HUES48 (cell line): ENCODE data around the gene SHE.

Source experiments
- H3K27ac ChIP-seq: one replicate; pipeline ENCODE4 v1.7.0; 2013; ENCODE audit warnings: low read depth, low read length, inconsistent platforms
- H3K27me3 ChIP-seq: 2 replicates; pipeline ENCODE4 v1.6.1; 2013; ENCODE audit warnings: mild to moderate bottlenecking, low read length; ENCODE audit not compliant: control insufficient read depth, insufficient read depth
- H3K36me3 ChIP-seq: 2 replicates; pipeline ENCODE4 v1.6.1; 2013; ENCODE audit warnings: low read length; ENCODE audit not compliant: control insufficient read depth, insufficient read depth
- H3K4me1 ChIP-seq: 2 replicates; pipeline ENCODE4 v1.6.1; 2013; ENCODE audit warnings: mild to moderate bottlenecking, low read length; ENCODE audit not compliant: control insufficient read depth, insufficient read depth
- H3K4me3 ChIP-seq: 2 replicates; pipeline ENCODE4 v1.5.1; 2013; ENCODE audit warnings: mild to moderate bottlenecking, low read depth, low read length
- H3K9ac ChIP-seq: 2 replicates; pipeline ENCODE4 v1.6.1; 2013; ENCODE audit warnings: mild to moderate bottlenecking, low read depth, low read length, moderate library complexity
- H3K9me3 ChIP-seq: 2 replicates; pipeline ENCODE4 v1.6.1; 2013; ENCODE audit warnings: low read length; ENCODE audit not compliant: control insufficient read depth, insufficient read depth

Gene SHE

DNA sequence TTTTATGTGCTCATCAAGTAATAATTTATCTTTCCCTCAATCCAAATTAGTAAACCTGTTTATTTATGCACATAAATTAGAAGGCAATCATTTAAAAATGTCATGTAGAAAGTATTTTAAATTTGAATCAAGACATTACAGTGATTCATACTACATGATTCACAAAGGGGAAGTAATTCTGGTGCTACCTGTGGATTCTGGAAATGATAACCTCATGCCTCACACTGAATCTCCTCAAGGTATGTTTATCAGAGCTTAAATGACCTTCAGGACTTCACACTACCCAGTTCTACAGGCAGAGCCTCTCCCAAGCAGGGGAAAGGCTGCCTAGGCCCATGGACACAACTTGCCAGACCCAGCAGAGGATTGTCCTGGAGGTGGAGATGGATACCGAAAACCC is 25.4 kb downstream of the SHE start:
- peaks cover 14% of the 10 kb centered on the region for H3K4me1 ChIP-seq
- H3K4me3 ChIP-seq: no peak overlapping the region
- H3K9ac ChIP-seq: no peak overlapping the region
- H3K9me3 ChIP-seq: no peaks in the 10 kb centered on the region
- no peaks in the 10 kb centered on the region for H3K36me3 ChIP-seq
- H3K27ac ChIP-seq: no peak overlapping the region
- H3K27me3 ChIP-seq: no peaks in the 10 kb centered on the region

DNA sequence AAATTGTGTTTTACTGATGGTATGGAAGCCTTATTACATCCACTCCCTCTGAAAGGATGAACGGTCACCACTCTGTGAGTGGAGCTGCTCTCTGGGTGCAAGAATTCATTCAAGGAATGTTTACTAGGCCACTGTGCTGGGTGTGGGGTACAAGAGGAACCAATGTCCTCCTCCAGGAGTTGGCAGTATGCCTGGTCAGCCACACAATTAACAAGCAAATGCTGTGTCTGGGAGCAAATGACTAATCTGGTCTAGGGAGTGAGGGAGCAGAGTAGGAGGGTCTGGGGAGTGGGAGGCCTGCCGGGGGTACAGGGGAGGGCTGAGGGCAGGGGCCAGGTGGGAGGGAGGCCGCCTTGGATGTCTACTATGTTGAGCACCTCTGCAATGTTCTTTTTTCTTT is 27.4 kb downstream of the SHE start:
- no peak overlapping the region for H3K27ac ChIP-seq
- H3K4me1 ChIP-seq: peaks cover 14% of the 10 kb centered on the region
- H3K9me3 ChIP-seq: no peaks in the 10 kb centered on the region
- no peak overlapping the region for H3K9ac ChIP-seq
- no peaks in the 10 kb centered on the region for H3K36me3 ChIP-seq
- H3K4me3 ChIP-seq: no peak overlapping the region
- H3K27me3 ChIP-seq: no peaks in the 10 kb centered on the region

- Histone ChIP-seq H3K27ac (no peak overlapping the region), H3K4me1 (peaks cover 4% of the 10 kb centered on the region; the same call in 1 of the 2 replicates), H3K9me3 (no peaks in the 10 kb centered on the region), H3K9ac (no peak overlapping the region), H3K36me3 (no peaks in the 10 kb centered on the region), H3K27me3 (no peaks in the 10 kb centered on the region), H3K4me3 (no peak overlapping the region)
Observed at GRCh38 chr1:154471304-154471703, 30.9 kb downstream of the SHE start.

DNA sequence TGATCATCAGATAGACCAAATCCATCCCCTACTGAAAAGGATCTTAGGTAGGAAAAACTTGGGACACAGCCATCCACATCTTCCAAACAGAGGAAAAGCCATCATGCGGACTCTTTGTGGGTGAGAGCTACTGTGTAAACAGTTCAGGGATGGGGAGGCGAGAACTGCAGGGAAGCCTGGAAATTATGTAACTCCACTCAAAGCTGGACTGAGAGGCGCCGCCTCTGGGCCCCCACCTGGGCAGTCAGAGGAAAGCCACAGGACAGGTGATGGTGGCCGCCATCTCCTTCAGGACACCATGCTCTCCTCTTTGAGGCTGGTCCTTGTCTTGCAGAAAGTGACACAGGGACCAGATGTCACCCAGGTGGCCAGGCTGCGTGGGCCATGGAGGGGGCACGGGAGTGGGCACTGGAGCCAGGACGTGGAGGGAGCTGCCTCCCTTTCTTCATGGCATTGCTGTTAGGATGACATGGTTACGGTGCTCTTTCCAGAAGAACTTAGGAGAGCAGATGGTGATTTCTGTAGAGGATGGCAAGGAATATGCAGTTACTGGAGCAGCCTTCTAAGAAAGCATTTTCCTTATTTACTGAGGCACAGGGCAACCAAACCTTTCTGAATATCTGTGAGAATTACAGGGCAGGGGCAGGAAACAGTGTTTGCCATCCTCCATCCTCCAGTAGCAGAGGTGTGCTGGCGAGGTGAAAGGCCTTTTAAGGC is 32.2 kb downstream of the SHE start:
- Histone ChIP-seq H3K4me1 (peaks cover 8% of the 10 kb centered on the region), H3K9ac (no peak overlapping the region), H3K36me3 (no peaks in the 10 kb centered on the region), H3K27ac (no peak overlapping the region), H3K27me3 (no peaks in the 10 kb centered on the region), H3K4me3 (no peak overlapping the region), H3K9me3 (no peaks in the 10 kb centered on the region)

DNA sequence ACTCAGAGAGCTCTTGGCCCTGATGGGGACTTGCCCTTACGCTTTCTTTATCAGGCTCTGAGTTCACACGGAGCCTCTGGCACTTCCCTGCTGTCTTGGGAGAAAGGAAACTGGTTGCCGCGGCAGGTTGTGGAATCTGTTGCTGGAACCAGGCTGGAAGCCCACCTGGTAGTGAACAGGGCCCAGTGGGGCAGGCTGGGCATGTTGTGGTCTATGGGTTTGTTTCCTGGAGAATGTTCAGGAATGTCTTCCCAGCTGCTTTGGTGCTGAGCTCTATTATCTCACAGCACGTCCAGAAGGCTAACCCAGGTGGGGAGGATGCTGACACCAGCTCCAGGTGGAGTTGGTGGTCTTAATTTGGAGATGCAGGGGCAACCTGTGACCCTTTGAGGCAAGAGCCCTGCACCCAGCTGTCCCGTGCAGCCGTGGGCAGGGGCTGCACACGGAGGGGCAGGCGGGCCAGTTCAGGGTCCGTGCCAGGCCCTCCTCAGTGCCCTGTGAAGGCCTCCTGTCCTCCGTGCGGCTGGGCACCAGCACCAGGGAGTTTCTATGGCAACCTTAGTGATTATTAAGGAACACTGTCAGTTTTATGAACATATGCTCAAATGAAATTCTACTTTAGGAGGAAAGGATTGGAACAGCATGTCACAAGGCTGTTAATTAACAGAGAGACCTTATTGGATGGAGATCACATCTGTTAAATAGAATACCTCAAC is 33.5 kb downstream of the SHE start:
- H3K36me3 ChIP-seq: no peaks in the 10 kb centered on the region
- no peak overlapping the region for H3K27ac ChIP-seq

GRCh38 chr1:154467434-154468102 is 34.6 kb downstream of the SHE start:
- no peak overlapping the region for H3K4me3 ChIP-seq
- no peaks in the 10 kb centered on the region for H3K36me3 ChIP-seq
- no peaks in the 10 kb centered on the region for H3K9me3 ChIP-seq
- no peak overlapping the region for H3K27ac ChIP-seq
- peaks cover 8% of the 10 kb centered on the region for H3K4me1 ChIP-seq
- H3K9ac ChIP-seq: no peak overlapping the region
- H3K27me3 ChIP-seq: no peaks in the 10 kb centered on the region

More for the DNA sequence above, 33.5 kb downstream of the SHE start:
- Histone ChIP-seq H3K4me1 (peaks cover 8% of the 10 kb centered on the region), H3K9me3 (no peaks in the 10 kb centered on the region), H3K9ac (no peak overlapping the region), H3K4me3 (no peak overlapping the region), H3K27me3 (no peaks in the 10 kb centered on the region)

GRCh38 chr1:154466921-154467417 is 35.2 kb downstream of the SHE start:
- Histone ChIP-seq H3K27ac (no peak overlapping the region), H3K4me3 (no peak overlapping the region), H3K4me1 (peaks cover 8% of the 10 kb centered on the region), H3K9me3 (no peaks in the 10 kb centered on the region), H3K27me3 (no peaks in the 10 kb centered on the region), H3K9ac (no peak overlapping the region), H3K36me3 (no peaks in the 10 kb centered on the region)

GRCh38 chr1:154466206-154466605 is 36.0 kb downstream of the SHE start:
- Histone ChIP-seq H3K9ac (no peak overlapping the region), H3K4me1 (peaks cover 8% of the 10 kb centered on the region), H3K9me3 (no peaks in the 10 kb centered on the region), H3K36me3 (no peaks in the 10 kb centered on the region), H3K4me3 (no peak overlapping the region), H3K27me3 (no peaks in the 10 kb centered on the region), H3K27ac (peak overlapping the region; percentile 11)

GRCh38 chr1:154465621-154466195 is 36.5 kb downstream of the SHE start:
- Histone ChIP-seq H3K4me3 (no peak overlapping the region), H3K9me3 (no peaks in the 10 kb centered on the region), H3K4me1 (peaks cover 8% of the 10 kb centered on the region), H3K36me3 (no peaks in the 10 kb centered on the region), H3K27me3 (no peaks in the 10 kb centered on the region), H3K27ac (peak overlapping the region; percentile 21), H3K9ac (no peak overlapping the region)

DNA sequence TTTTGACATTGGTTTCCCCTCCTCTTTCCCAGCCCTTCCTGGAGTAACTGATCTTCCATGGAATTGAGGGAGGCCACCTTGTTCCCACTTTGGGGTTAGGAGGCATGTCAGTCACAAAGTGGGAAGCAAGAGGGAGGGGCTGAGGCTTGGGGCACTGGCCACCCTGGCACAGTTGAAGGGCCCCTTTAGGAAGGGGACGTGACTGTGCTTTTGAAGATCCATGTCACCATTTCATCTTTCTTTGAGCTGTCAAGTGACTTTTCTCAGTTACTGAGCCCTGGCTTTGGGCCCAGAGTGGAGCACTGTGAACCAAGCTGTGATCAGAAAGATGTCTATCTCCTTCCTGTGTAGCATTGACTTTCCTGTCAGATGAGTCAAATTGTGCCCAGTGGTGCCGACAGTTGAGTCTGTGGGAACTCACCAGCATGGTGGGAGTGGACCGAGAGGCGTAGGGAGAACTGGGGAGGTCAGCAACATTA is 38.7 kb downstream of the SHE start:
- Histone ChIP-seq H3K27ac (peak overlapping the region; percentile 67), H3K36me3 (no peaks in the 10 kb centered on the region)

More for the DNA sequence above, 38.7 kb downstream of the SHE start:
- Histone ChIP-seq H3K27me3 (no peaks in the 10 kb centered on the region), H3K4me3 (no peak overlapping the region), H3K9ac (no peak overlapping the region), H3K4me1 (peaks cover 6% of the 10 kb centered on the region), H3K9me3 (no peaks in the 10 kb centered on the region)
